ENCODE results near the gene CENPP.

Gene CENPP

DNA sequence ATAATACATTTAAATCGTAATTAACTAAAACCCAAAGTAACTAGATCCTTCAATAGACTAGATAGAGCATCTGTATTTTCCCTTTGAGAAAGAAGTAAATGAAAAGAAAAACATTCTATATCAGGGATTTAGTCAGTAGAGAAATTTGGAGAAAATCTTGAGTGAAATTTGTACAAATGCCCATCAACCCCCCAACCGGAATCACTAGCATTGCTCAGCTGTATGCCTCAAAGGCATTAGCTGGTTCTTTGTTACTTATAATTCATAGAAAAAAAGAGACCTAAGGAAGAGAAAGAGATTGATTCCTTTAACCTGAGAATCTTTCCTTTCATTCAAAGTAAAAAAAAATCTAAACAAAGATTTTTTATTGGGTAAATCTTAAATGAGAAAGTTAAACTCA is 97.9 kb downstream of the CENPP start:
- H3K27ac ChIP-seq = no peak overlapping the region
- TF ChIP-seq, protein P1, sequence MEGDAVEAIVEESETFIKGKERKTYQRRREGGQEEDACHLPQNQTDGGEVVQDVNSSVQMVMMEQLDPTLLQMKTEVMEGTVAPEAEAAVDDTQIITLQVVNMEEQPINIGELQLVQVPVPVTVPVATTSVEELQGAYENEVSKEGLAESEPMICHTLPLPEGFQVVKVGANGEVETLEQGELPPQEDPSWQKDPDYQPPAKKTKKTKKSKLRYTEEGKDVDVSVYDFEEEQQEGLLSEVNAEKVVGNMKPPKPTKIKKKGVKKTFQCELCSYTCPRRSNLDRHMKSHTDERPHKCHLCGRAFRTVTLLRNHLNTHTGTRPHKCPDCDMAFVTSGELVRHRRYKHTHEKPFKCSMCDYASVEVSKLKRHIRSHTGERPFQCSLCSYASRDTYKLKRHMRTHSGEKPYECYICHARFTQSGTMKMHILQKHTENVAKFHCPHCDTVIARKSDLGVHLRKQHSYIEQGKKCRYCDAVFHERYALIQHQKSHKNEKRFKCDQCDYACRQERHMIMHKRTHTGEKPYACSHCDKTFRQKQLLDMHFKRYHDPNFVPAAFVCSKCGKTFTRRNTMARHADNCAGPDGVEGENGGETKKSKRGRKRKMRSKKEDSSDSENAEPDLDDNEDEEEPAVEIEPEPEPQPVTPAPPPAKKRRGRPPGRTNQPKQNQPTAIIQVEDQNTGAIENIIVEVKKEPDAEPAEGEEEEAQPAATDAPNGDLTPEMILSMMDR (conservative IDR thresholded peaks at IDR 0.05; ENCODE audit: low read depth) = no peak
- ChIA-PET CTCF (no interaction called here), POLR2A (ENCODE audit: low non-redundant PET) (no interaction called here)
- DNase-seq (ENCODE audit: low spot score) = no peak

DNA sequence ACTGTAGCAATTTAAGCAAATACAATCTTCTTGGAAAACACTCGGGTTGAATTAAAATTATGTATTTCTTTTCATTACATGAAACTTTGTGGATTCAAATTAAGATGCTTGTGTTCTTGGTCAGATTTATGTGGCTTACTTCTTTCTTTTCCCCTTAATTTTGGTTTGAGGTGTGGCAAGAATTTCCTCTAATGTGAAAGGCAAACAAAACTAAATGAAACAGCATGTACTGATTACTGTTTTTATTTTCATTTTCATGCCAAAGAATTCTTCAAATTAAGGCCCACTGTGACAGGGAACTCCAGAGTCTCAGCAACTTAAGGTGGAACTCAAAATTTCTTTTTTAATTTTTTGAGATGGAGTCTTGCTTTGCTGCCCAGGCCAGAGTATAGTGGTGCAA is 98.6 kb downstream of the CENPP start, which contains the start of gene OMD:
Gene OMD, minus strand, starts transcription at position 132 of the 400 bp plus-strand sequence. CDS start 6,913 bp downstream, outside the sequence.
- POLR2A ChIA-PET (ENCODE audit: low non-redundant PET) = no interaction called here

DNA sequence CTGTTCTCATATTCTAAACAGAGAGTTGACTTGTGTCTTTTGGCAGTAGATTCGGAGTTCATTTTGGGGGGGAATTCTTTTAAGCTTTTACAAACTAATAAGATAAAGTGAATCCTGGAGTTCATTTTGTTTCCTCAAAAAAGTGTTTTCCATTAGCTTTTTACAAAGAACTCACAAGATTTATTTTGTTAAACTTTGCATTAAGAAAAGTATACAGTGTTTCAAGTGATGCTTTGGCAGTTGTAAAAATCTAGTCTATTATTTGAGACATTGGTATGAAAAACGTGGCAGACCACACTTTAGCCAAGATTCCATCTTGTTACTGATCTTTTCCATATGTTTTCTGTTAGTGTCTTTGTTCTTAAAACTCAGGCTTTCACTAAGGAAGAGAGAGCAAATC is 99.7 kb downstream of the CENPP start:
- no peak for DNase-seq (ENCODE audit: low spot score)
- ChIA-PET CTCF (no interaction called here), POLR2A (ENCODE audit: low non-redundant PET) (no interaction called here)
- TF ChIP-seq, protein P1 (conservative IDR thresholded peaks at IDR 0.05; ENCODE audit: low read depth) = no peak
- no peak overlapping the region for H3K27ac ChIP-seq

More for the DNA sequence above, 98.6 kb downstream of the CENPP start, which contains the start of gene OMD:
- no peak for DNase-seq (ENCODE audit: low spot score)
- CTCF ChIA-PET = interaction anchor here (0.7 kb wide), 1 partner anchor 19 kb away, joined by 4 read pairs; no protein-coding TSS in a partner anchor
- H3K27ac ChIP-seq = no peak within 1 kb of the TSS
- TF ChIP-seq, protein P1 (conservative IDR thresholded peaks at IDR 0.05; ENCODE audit: low read depth) = no peak

DNA sequence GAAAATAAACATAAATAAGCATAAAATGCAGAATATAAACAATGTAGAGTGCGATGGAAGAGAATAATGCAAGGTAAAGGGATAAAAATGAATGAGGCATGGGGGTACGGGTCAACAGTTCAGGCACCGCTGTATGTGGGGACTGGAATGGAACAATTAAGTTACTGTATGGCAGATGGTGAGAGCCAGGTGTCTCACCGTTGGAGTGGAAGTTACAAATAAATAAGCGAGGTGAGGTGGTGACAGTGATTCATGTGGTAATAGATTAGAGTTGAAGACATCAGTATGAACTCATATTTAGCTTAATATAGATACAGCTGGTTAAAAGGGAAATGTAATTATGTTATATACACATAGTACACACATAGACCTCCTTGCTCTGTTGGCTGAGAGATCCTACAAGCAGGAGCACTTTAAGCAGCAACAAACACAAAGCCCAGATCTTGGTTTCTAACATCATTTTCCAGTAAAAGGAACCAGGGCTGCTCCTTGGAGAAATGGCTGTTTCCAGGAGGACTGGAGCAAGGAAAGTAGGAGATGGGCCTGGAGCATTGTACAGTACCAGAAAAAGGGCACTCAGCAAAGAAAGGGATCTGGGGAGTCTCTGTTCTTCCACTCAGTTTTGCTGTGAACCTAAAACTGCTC is 100.9 kb downstream of the CENPP start:
- H3K27ac ChIP-seq = no peak overlapping the region
- POLR2A ChIA-PET (ENCODE audit: low non-redundant PET) = no interaction called here
- DNase-seq (ENCODE audit: low spot score) = no peak
- CTCF ChIA-PET = interaction anchor here (0.6 kb wide), 2 partner anchors 75 to 296 kb away, joined by 3 read pairs; no protein-coding TSS in a partner anchor
- TF ChIP-seq, protein P1 (conservative IDR thresholded peaks at IDR 0.05; ENCODE audit: low read depth) = no peak

DNA sequence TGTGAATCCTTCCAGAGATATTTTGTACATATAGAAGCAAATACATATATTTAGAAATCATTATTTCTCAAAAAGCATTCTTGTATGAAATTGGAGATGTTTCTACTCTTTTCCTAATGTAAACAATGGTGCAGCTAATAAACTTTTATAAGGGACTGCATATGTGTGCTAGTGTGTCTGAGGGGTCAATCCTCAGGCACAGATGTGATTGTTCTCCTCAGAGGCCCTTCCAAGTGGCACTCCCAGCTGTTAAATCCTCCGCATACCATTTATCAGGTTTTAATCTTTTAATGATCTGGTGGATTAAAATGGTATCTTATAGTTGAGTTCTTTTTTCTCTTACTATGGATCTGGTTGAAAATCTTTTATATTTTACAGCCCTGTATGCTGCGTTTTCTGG is 104.1 kb downstream of the CENPP start:
- TF ChIP-seq, protein P1 (conservative IDR thresholded peaks at IDR 0.05; ENCODE audit: low read depth) = no peak
- ChIA-PET CTCF (interaction anchor here (1.1 kb wide), 1 partner anchor 9 kb away, joined by 4 read pairs; no protein-coding TSS in a partner anchor), POLR2A (ENCODE audit: low non-redundant PET) (no interaction called here)
- no peak overlapping the region for H3K27ac ChIP-seq
- DNase-seq (ENCODE audit: low spot score) = no peak

DNA sequence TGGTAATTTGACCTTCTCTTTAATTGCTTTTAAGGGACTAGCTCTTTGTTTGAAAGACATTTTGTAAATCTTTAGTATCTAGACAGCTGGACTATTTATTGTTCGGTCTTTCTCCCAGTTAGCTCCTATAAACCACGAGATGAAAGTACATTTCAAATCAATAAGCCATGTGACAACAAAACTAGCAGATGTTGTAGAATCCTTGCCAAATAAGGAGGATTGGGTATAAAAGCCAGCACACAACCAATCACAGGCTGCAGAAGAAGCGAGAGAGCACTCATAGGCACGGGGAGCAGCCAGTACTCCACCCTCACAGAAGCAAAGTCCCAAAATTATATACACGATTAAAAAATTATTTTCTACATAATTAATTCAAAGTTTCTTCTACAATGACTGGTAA is 106.6 kb downstream of the CENPP start:
- TF ChIP-seq, protein P1 (conservative IDR thresholded peaks at IDR 0.05; ENCODE audit: low read depth) = no peak
- ChIA-PET CTCF (interaction anchor here (0.6 to 0.7 kb wide), 2 partner anchors 8 to 158 kb away, joined by 3 to 8 read pairs; no protein-coding TSS in a partner anchor), POLR2A (ENCODE audit: low non-redundant PET) (no interaction called here)
- no peak overlapping the region for H3K27ac ChIP-seq
- DNase-seq (ENCODE audit: low spot score) = no peak
